SKM-1 (cell line): ENCODE results near the gene EEF2K.
A peak's percentile ranks its signal among the peaks of the same experiment; 100 is the strongest.
"Not testable (repeated sequence)": the region's sequence is repeated elsewhere in the genome, so short reads cannot be mapped to it uniquely, and the experiment has no call there.

ENCODE experiments used
- DNase-seq: peaks from one replicate; lab custom pipeline; 2025; ENCODE audit not compliant: unreplicated experiment; lab: John Stamatoyannopoulos, UW

Gene EEF2K

DNA sequence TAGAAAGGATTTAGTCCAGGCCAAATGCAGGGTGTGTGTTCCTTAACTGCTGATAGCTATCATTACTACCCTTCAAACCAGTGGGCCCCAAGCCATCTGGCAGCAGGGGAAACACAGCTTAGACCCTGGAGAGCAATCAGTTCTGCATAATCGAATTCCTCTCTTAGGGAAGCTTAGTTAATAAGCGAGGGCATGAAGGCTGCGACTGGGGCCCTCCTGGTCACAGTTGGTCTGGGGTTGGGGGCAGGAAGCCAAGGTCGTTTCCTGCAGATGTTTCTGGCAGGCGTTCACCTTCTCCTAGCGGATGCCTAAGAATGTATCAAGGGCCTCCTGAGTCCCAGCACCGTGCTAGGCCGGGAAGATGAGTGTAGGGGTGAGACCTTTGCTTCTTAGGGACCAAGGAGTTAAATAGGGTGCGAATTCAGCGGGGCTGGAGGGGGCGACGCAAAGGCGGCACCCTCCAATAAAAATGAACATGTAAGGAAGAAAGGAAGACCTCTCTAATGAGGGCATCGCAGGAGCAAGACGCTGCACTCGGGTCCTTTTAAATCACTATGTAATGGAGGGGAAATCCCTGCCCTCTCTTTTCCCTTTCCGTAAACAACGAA, 16.5 kb upstream of the EEF2K start:
- DNase-seq, result no peak

DNA sequence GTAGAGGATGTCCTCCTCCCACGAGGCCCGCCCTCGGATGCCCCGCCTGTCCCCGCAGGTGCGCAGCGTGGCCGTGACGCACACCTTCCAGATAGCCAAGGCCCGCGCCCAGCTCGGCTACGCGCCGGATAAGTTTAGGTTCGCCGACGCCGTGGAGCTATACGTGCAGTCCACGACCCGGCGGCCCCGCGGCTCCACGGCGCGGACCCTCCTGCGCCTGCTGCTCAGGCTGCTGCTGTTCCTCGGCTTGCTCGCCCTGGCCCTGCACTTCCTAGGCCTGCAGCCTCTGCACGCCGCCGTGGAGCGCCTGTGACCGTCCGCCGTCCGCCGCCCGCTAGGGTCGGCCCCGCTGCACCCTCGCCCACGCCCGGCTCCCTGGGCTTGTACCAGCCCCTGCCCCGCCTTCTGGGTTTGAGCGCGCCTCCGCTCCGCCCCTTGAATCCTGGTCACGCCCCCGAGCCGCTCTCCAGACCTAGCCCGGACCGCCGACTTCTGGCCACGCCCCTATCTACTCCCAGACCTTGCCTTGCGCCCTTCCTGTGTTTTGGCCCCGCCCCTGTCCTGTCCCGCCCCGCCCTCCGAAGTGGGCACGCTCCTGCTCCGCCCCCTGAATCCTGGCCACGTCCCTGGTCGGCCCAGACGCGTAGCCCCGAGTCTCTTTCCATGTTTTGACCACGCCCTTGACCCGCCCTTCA, 15.8 kb upstream of the EEF2K start:
- peak; percentile 99 for DNase-seq

DNA sequence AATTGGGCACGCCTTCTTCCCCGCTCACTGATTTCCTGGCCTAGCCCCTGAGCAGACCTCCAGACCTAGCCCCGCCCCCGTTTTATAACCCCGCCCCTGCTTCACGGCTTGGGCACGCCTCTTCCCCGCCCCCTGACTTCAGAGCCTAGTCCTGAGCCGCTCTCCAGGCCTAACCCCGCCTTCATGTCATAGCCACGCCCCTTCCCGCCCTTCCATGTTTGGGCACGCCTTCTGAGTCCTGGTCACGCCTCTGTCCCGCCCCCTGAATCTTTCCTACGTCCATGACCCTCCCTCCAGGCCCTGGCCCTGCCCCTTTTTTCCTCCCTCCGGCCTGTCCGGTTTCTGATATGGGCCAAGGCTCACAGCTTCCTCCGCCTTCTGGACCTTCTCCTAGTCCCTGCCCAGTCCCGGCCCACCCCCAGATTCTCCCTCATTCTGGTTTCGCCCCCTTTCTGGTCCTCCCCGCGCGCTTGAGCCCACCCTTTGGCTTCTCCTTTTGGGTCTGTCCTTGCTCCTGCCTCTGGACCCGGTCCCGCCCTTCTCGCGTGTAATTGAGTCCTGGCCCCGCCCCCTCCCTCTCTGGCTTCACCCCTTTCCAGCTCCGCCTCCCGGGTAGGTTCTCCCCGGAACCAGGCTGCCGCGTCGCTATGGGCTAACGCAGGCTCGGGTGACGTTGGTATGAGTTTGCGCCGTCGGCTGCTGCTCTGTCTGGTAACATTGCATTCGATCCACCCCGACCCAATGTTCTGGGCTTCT, 15.1 kb upstream of the EEF2K start:
- peak; percentile 99 for DNase-seq

DNA sequence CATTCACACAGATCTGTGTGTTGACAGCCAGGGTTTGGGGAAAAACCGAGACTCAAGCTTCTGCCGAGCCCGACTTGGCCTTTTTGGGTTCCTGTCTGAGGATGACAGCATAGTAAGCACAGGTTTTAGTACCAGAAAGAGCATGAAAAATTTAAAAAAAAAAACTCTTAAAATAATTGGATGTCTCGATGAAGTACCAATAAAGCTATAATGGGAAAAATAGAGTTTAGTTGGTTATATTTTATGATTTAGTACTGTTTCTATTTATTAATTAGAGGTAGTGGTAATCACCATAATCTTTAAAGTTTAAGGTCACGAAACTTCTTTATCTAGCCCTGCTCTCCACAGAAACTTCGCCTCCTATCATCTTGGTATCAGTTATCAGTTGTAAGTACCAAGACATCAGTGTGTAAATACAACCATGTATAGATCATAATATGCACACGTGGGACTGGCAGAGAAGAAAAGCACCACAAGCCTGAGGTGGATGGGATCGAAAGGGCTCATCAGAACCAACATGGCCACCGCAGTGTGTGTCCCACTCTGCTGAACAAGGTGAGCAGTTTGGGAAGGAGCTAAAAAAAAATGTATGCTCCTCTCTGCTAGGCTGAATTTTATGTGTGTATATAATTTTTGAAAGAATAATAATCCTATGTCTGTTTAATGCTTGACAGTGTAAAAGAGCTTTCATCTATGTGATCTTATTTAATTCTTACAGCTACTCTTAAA, 14.4 kb upstream of the EEF2K start:
- no peak for DNase-seq

DNA sequence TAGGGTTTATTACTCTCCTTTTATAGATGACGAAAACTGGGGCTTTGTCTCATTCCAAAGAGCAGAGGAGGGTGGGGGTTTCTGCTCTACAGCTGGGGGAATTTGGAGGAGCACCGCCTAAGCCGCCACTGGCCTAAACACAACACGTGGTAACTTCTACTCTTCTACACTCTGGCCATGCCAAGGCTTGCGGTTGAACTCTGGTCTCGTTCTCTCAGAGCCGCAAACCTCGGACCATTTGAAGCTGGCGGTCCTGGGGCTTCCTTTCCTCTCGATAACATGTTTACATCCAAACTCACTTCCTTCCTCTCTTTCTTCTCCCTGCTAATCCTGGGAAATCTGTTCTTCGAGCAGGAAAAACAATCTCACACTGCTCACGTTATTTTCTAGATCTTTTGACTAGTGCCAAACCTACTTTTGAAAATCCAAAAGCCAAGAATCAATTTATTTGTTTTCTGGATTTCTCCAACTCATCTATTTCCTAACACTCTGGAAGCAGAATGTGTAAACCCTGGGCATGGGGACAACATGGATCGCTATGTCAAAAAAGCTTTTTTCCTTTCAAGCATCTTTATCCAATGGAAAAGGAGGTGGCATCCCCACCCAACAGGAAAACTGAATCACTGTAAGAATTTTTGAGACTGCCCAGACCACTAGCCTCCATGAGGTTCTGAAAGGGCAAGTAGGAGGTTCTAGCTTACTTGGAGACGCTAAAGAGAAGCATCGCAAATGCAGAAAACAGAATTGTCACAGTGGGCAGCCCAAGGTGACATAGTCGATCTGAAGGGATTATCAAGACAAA, 13.6 kb upstream of the EEF2K start:
- peak; percentile 86 for DNase-seq

DNA sequence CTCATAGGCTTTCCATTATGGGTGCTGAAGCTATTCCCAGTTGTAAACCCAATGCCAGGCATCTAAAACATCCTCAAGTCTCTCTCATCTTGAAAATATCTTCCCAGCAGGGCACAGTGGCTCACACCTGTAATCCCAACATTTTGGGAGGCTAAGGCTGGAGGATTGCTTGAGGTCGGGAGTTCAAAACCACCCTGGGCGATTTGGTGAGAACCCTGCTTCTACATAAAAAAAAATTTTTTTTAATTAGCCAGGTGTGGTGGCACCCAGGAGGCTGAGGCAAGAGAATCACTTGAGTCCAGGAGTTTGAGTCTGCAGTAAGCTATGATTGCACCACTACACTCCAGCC, 13.0 kb upstream of the EEF2K start:
- no peak for DNase-seq

DNA sequence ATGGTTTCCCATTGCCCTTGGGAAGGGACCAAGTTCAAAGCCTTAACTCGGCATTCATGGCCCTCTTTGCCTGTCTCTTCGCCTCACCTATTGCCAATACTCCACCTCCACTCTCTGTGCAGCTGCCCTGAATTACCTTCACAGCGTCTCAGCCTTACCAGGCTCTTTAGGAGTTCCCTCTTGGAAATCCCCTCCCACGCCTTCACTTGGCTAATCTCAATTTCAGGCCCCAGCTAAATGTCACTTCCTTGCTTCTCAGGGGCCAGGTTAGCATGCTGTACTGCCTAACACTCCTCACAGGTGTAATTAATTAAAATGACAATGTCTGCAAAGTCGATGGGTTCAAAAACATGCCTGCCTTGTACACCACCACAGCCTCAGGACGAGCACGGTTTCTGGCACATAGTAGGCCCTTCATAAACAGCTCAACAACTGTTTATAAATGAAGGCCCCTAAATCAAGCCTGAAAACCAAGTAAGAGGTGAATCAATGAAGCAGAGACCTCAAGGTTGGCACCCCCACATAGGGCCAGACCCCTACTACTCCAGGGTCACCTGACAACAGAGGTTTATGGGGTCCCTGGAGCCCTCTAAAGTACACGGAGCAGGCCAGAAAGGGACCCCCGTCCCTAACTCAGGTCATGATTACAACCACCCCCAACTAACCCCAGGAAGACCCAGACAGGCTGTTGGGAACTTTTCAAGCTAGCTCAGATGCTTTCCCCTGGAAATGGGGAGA, 11.2 kb upstream of the EEF2K start:
- no peak for DNase-seq

DNA sequence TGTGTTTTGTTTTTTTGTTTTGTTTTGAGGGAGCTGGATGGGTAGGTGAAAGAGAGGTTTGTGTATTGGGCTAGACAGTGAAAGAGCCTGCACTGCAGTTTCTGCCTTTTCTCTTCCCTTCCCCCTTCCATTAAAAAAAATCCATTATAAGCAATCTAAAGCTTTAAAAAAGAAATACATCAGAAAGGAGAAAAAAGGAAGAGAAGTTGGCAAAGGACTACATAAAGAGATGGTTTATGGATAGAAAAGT, 10.7 kb upstream of the EEF2K start:
- no peak for DNase-seq

DNA sequence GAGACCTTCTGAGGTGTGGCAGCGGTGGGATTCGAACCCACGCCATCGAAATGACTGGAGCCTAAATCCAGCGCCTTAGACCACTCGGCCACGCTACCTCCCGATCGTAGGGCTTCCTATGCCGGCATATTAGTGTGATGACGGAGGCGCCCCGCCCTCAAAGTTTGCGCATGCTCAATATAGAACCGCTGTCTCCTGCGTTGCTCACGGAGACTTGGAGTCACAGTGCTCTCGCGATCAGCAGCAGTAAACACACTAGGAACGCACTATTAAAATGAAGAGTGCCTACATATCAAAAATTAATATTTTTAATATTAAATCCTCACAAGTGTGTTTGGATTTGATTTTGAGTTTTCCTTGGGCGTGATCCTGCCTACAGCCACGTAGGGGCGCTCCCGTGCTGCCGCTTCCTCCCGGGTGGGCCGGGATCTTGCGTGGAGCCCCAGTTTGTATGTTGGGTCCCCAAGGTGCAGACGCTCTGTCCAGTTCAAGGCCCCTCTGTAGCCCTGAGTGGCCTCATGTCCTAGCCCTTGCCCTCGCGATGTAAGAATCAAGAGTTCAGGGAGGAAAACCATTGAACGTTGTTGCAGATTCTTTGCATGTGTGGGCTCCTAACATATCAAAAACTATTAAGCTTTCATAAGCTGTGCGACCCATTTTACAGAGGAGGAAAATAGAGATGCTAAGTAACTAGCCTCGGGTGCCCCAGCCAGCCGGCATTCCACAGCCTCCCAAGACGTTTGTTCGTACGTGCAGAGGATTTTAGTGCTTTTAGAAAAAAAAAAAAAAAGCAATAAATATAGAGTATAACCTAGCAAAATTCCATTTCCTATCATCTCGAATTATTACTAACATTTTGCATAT, 10.2 kb upstream of the EEF2K start:
- DNase-seq, result peak; percentile 71

DNA sequence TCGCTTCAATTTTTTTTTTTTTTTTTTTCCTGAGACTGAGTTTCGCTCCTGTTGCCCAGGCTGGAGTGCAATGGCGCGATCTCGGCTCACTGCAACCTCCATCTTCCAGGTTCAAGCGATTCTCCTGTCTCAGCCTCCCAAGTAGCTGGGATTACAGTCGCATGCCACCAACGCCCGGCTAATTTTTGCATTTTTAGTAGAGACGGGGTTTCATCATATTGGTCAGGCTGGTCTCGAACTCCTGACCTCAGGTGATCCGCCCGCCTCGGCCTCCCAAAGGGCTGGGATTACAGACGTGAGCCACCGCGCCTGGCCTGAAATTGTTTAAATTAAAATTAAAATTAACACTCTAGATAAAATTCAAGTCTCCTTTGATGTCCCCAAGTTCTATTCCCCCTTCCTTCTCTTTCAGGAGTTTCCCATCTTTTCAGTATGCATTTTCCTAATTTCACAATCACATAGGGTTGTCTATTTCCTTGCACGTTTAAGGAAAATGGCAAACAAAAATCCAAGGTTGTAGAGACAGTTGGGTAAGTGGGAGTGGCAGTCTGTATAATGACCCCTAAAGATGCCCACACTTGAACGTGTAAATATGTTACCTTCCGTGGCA, 9.4 kb upstream of the EEF2K start:
- DNase-seq, result not testable (repeated sequence)

DNA sequence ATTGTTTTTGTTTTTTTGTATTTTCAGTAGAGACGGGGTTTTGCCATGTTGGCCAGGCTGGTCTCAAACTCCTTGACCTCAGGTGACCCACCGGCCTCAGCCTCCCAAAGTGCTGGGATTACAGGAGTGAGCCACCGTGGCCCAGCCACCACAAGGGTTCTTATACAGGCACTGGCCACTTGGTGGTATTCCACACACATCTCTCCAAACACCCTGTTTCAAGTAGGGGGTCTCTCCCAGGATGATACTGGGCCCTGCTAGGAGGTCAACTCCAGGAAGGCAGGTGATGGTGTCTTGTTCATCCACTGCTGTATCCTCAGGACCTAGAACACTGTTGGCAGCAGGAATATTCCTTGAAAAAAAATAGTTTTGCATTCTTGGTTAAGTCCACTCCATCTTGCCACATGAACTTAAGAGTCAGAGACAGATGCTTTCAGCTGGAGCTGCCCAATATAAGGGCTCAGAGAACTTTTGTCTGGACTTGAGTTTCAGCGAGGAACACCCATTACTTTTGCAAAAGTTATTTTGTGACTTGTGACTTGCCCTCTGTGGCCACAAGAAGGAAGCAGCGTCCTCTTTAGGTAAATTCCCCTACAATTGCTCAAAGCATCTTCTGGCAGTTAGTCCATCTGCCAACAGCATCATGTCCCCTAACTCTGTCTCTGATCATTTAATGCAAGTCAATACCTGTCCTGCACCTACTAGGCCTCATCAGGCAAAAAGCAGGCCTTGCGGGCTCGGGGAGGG, 7.4 kb upstream of the EEF2K start:
- DNase-seq, result peak; percentile 11

DNA sequence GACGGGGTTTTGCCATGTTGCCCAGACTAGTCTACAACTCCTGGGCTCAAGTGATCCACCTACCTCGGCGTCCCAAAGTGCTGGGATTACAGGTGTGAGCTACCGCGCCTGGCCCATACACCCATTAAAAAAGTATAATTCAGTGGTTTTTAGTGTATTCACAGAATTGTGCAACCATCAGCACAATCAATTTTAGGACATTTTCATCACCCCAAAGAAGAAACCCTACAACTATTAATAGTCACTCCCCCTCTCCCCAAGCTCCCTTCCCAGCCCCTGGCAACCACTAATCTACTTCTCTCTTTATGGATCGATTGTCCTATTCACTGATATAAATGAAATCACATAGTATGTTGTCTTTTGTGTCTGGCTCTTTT, 3.8 kb upstream of the EEF2K start:
- no peak for DNase-seq

DNA sequence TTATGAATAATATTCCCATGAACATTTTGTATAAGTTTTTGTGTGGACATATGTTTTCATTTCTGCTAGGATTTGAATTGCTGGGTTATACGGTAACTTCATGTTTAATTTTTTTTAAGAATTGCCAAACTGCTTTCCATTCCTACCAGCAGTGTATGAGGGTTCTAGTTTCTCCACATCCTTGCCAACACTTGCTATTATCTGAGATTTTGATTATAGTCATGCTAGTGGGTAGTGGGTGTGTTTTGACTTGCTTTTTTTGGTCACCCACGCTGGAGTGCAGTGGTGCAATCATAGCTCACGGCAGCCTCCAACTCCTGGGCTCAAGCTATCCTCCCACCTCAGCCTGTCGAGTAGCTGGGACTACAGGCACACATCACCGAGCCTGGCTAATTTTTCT, 3.0 kb upstream of the EEF2K start:
- no peak for DNase-seq

DNA sequence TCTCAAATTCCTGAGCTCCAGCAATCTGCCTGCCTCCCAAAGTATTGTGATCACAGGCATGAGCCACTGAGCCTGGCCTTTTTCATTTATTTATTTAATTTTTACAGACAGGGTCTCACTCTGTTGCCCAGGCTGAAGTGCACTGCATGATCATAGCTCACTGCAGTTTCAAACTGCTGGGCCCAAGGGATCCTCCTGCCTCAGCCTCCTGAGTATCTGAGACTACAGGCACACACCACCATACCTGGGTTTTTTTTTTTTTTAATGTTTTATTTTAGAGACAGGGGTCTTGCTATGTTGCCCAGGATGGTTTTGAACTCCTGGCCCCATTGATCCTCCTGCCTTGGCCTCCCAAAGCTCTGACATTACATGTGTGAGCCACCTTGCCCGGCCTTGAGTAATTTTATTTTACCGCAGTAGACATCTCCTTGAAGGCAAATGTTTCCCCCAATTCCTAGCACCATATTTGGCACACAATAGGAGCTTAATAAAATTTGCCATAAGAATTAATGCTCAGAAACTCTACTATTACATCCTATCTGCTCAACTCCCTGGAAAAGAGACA, 1.9 kb upstream of the EEF2K start:
- DNase-seq, result no peak

DNA sequence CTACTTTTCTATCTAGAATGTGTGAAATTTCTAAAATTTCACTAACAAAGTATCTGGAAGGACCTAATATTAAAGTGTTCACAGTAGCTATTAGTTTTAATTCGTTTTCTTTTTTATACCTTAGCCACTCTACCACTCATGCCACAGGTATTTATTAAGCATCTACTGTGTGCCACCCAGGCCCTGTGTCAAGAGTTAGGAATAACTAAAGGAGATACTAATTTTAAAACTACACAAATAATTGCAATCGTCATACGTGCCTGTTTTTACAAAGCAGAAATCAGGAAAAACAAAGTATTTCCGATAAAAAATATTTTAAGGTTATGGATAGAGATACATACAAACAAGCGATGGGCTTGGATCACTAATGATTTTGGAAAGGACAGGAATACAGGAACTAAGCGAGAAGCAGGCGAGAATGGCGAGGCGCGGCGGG, 483 bp upstream of the EEF2K start:
- DNase-seq, result no peak

DNA sequence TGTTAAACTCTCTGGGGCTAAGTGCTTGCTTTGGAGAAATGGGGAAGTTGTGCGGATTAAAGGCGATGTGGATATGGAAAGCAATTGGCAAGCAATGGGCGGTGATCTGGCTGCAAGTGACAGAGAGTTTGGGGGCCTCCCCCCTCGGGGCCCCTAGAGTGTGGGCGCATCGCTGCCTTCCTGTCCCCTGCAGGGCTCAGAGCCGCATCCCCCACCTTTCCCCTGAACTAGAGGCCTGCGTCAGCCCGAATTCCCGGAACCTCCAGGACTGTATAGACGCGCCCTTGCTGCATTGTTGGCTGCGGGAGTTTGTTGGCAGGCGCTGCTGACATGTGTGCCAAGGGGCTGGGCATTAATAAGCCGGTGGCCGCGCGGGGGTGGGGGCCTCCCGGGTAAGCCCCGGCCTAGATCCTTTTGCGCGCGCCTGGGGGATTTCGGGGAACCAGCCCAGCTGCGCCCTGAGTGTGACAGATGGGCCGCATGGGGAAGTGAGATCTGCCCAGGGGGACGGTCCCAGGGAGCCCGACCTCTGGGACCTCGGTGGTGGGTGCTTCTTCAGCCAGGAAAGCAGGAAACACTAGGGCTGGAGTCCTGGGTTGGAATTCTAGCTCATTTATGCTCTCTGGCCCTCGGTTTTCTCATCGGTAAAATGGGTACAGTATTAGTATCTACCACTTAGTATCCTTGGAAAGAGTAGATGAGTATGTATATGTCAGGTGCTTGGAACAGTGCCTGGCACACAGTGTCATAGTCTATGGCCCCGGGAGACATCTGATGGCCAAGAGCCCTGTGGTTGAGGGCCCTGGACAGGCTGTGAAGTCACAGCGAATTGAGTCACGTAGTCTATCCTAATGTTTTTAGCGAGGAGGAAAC, 1.0 kb downstream of the EEF2K start:
- DNase-seq, result peak; percentile 18

DNA sequence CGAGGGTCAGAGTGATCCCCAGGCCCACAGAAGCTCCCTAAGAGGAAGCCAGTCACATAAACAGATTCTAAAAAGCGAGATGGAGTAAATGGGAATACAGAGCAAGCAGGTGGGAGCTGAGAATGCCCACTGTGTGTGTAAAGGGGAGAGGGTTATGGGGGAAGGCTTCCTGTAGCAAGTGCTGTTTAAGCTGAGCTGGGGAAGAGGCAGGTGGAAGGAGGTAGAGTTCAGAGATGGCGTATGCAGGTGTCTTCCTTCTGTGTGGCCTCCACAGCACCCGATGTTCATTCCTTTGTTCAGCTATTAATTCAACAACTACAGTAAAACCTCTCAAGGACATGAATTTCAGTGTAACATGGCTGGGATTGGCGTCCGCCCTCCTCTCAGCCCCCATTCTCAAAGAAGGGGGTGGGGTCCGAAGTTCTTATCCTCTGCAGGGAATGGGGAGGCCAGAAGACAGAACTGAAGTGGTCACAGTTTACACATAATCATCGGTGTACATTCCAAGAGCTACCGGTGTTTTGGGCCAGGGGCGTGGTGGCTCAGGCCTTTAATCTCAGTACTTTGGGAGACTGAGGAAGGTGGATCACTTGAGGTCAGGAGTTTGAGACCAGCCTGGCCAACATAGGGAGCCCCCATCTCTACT, 1.8 kb downstream of the EEF2K start:
- no peak for DNase-seq
